CD14-positive monocyte (primary cell): ENCODE results near the gene KRTAP20-1. TPM values are rescaled to one million over a fixed set of nuclear protein-coding genes. Genes with fewer than 3 reads are reported as not detected.

Source experiments
- DNase-seq, 3 donors: peaks; one replicate each; pipeline ENCODE4 v3.0.0-alpha.2; 2011 to 2022
- H2AFZ ChIP-seq: 2 replicates; pipeline ENCODE4 v1.6.0; 2012; ENCODE audit warnings: mild to moderate bottlenecking, low read depth, low read length, inconsistent platforms; ENCODE audit not compliant: insufficient read depth, poor library complexity, severe bottlenecking
- H3K27ac ChIP-seq, 2 donors: 1 replicate in 1 of 2; 2 replicates in 1 of 2; pipeline ENCODE4 v1.5.1; 2012 to 2013; ENCODE audit warnings: low read length in 2 of 2, control low read depth in 1 of 2, inconsistent platforms in 1 of 2, low read depth in 1 of 2, mild to moderate bottlenecking in 1 of 2
- H3K27me3 ChIP-seq, 2 donors: one replicate each; pipeline versions ENCODE4 v1.6.0 to v1.6.1; 2011 to 2013; ENCODE audit warnings: low read length in 2 of 2; ENCODE audit not compliant: control insufficient read depth in 2 of 2, insufficient read depth in 2 of 2
- H3K36me3 ChIP-seq, 2 donors: replicated peaks in 1 of 2; 1 replicate in 1 of 2; 2 replicates in 1 of 2; pipeline versions ENCODE4 v1.5.1 to v1.6.1; 2012 to 2013; ENCODE audit warnings: low read length in 2 of 2, control low read depth in 1 of 2, inconsistent platforms in 1 of 2, mild to moderate bottlenecking in 1 of 2; ENCODE audit not compliant: insufficient read depth in 2 of 2, control insufficient read depth in 1 of 2
- H3K4me1 ChIP-seq, 2 donors: 1 replicate in 1 of 2; 2 replicates in 1 of 2; pipeline versions ENCODE4 v1.5.1 to v1.6.1; 2012 to 2013; ENCODE audit warnings: low read length in 2 of 2, control low read depth in 1 of 2, inconsistent platforms in 1 of 2, mild to moderate bottlenecking in 1 of 2, moderate library complexity in 1 of 2; ENCODE audit not compliant: insufficient read depth in 2 of 2, control insufficient read depth in 1 of 2
- H3K4me2 ChIP-seq: replicated peaks from 2 replicates; pipeline ENCODE3; 2012; ENCODE audit warnings: low read length, moderate library complexity, mild to moderate bottlenecking; ENCODE audit not compliant: poor library complexity, severe bottlenecking; ENCODE audit errors: extremely low read depth
- H3K4me3 ChIP-seq, 3 experiments: fragments of 200-600 bp in 1 of 3; sonication (generic) in 1 of 3; replicated peaks in 1 of 3; 1 replicate in 2 of 3; 2 replicates in 1 of 3; pipeline ENCODE4 v1.5.1; 2011 to 2013; ENCODE audit warnings: low read length in 3 of 3, mild to moderate bottlenecking in 3 of 3, control low read depth in 2 of 3, low read depth in 2 of 3, inconsistent platforms in 1 of 3, moderate library complexity in 1 of 3
- H3K79me2 ChIP-seq: 2 replicates; pipeline ENCODE4 v1.6.0; 2012; ENCODE audit warnings: mild to moderate bottlenecking, control low read depth, inconsistent platforms, low read length, moderate library complexity; ENCODE audit not compliant: insufficient read depth
- H3K9ac ChIP-seq: 2 replicates; pipeline ENCODE4 v1.6.0; 2017; ENCODE audit warnings: low read length, mild to moderate bottlenecking; ENCODE audit not compliant: insufficient read depth, poor library complexity, severe bottlenecking
- H3K9me3 ChIP-seq, 2 donors: replicated peaks in 1 of 2; 1 replicate in 1 of 2; 2 replicates in 1 of 2; pipeline versions ENCODE4 v1.5.1 to v1.6.1; 2012 to 2013; ENCODE audit warnings: low read length in 2 of 2, control low read depth in 1 of 2; ENCODE audit not compliant: control insufficient read depth in 1 of 2, insufficient read depth in 1 of 2
- H4K20me1 ChIP-seq: 2 replicates; pipeline ENCODE4 v1.6.0; 2012; ENCODE audit warnings: mild to moderate bottlenecking, low read length, control low read depth, moderate library complexity; ENCODE audit not compliant: insufficient read depth
- H3K27ac Mint-ChIP-seq, 7 donors: one replicate each; pipeline ENCODE4 v1.8.0; 2020; ENCODE audit warnings: mild to moderate bottlenecking in 7 of 7, mixed read lengths in 7 of 7, moderate library complexity in 6 of 7, inconsistent platforms in 2 of 7
- H3K27me3 Mint-ChIP-seq, 3 donors: one replicate each; pipeline ENCODE4 v1.8.0; 2021 to 2022; ENCODE audit warnings: low read depth in 3 of 3, mild to moderate bottlenecking in 3 of 3, mixed read lengths in 3 of 3, moderate library complexity in 3 of 3, inconsistent platforms in 1 of 3
- H3K36me3 Mint-ChIP-seq, 2 donors: one replicate each; pipeline ENCODE4 v1.8.0; 2020; ENCODE audit warnings: mixed read lengths in 2 of 2, inconsistent platforms in 1 of 2, mild to moderate bottlenecking in 1 of 2
- H3K4me1 Mint-ChIP-seq: one replicate; pipeline ENCODE4 v1.8.0; 2020; ENCODE audit warnings: mild to moderate bottlenecking, mixed read lengths
- H3K4me3 Mint-ChIP-seq, 2 donors: one replicate each; pipeline ENCODE4 v1.8.0; 2020; ENCODE audit warnings: mild to moderate bottlenecking in 2 of 2, mixed read lengths in 2 of 2, moderate library complexity in 1 of 2
- H3K9me3 Mint-ChIP-seq, 7 donors: one replicate each; pipeline ENCODE4 v1.8.0; 2020 to 2022; ENCODE audit warnings: mixed read lengths in 7 of 7, mild to moderate bottlenecking in 6 of 7, moderate library complexity in 6 of 7, inconsistent platforms in 2 of 7
- intact Hi-C, 2 donors: fragments of 100-400 bp; cut with micrococcal nuclease; formaldehyde crosslinking; loops; one replicate each; pipeline versions ENCODE4 v1.15.0 to v1.15.1; 2023
- polyA plus RNA-seq, 3 donors: library from polyadenylated mRNA; depleted of rRNA in 1 of 3; unstranded in 2 of 3; stranded (reverse) in 1 of 3; fragments of 300-500 nt in 2 of 3; fragments of >200 nt in 1 of 3; fragmentation: Illumina TruSeq in 2 of 3; gene quantifications; 1 replicate in 2 of 3; 2 replicates in 1 of 3; pipeline ENCODE4 v1.2.3, GENCODE V29; 2012 to 2021
- small RNA-seq: library from RNA; depleted of rRNA; stranded (forward); fragments of <200 nt; gene quantifications from one replicate; pipeline ENCODE3, GENCODE V24; 2012; ENCODE audit warnings: low read depth; ENCODE audit not compliant: insufficient read length
- TF ChIP-seq, protein P1 (sequence below): fragments of 200-600 bp; IDR thresholded peaks from one replicate; pipeline ENCODE4 v1.8.0; 2022; ENCODE audit warnings: antibody characterized with exemption, mild to moderate bottlenecking

Gene KRTAP20-1
- polyA plus RNA-seq, 3 donors: not detected

DNA sequence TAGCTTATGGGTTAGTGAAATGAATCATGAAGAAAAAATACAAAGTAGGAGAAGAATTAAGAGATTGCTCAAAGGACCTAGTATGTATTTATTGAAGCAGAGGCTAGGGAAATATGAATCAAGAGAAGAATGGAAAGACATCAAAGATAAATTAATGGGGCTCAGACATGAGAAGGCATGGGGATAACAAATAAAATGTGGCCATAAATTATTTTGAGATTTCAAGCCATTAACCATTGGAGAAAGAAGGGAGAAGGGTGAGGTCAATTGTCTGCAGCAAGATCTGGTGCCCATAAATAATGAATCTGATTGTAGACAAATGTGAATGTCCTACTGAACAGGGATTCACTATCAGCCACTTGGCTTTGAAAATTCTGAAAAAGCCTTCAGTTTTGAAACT is 36.7 kb downstream of the KRTAP20-1 start:
- intact Hi-C loops: no loop called here
- H3K4me3 Mint-ChIP-seq: no peak overlapping the region
- no peak overlapping the region for H3K27ac ChIP-seq

More for the DNA sequence above, 36.7 kb downstream of the KRTAP20-1 start:
- TF ChIP-seq, protein P1, sequence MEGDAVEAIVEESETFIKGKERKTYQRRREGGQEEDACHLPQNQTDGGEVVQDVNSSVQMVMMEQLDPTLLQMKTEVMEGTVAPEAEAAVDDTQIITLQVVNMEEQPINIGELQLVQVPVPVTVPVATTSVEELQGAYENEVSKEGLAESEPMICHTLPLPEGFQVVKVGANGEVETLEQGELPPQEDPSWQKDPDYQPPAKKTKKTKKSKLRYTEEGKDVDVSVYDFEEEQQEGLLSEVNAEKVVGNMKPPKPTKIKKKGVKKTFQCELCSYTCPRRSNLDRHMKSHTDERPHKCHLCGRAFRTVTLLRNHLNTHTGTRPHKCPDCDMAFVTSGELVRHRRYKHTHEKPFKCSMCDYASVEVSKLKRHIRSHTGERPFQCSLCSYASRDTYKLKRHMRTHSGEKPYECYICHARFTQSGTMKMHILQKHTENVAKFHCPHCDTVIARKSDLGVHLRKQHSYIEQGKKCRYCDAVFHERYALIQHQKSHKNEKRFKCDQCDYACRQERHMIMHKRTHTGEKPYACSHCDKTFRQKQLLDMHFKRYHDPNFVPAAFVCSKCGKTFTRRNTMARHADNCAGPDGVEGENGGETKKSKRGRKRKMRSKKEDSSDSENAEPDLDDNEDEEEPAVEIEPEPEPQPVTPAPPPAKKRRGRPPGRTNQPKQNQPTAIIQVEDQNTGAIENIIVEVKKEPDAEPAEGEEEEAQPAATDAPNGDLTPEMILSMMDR: no peak
- Histone ChIP-seq H3K9me3 (no peaks in the 10 kb centered on the region), H3K4me1 (no peaks in the 10 kb centered on the region), H3K36me3 (no peaks in the 10 kb centered on the region), H2AFZ (no peak overlapping the region), H3K9ac (no peak overlapping the region), H4K20me1 (no peaks in the 10 kb centered on the region), H3K27me3 (no peaks in the 10 kb centered on the region), H3K4me3 (no peak overlapping the region), H3K79me2 (no peaks in the 10 kb centered on the region), H3K4me2 (no peak overlapping the region)
- H3K27ac Mint-ChIP-seq: no peak overlapping the region
- H3K36me3 Mint-ChIP-seq: no peaks in the 10 kb centered on the region
- no peaks in the 10 kb centered on the region for H3K27me3 Mint-ChIP-seq
- peaks cover 0 to 11% (median 3%) of the 10 kb centered on the region in 7 donors for H3K9me3 Mint-ChIP-seq
- no peaks in the 10 kb centered on the region for H3K4me1 Mint-ChIP-seq
- no peak for DNase-seq

Small RNAs within 50 kb of the gene (small RNA-seq; reads per million reads assigned to genes)
- not detected for gene KRTAP20-1
- gene KRTAP20-3: not detected
- gene KRTAP20-4: not detected
- gene KRTAP22-1: not detected
- gene KRTAP22-2: not detected

Other genes starting within 250 kb of the KRTAP20-1 start
- gene KRTAP13-2, start 244.2 kb upstream of the KRTAP20-1 start, polyA plus RNA-seq: not detected
- not detected for gene KRTAP13-1, start 220.4 kb upstream of the KRTAP20-1 start, polyA plus RNA-seq
- not detected for gene KRTAP13-3, start 190.5 kb upstream of the KRTAP20-1 start, polyA plus RNA-seq
- gene KRTAP13-4, start 186.2 kb upstream of the KRTAP20-1 start, polyA plus RNA-seq: not detected
- not detected for gene KRTAP15-1, start 176.2 kb upstream of the KRTAP20-1 start, polyA plus RNA-seq
- gene KRTAP19-1, start 136.1 kb upstream of the KRTAP20-1 start, polyA plus RNA-seq: not detected
- gene KRTAP19-2, start 129.0 kb upstream of the KRTAP20-1 start, polyA plus RNA-seq: not detected
- not detected for gene KRTAP19-3, start 124.4 kb upstream of the KRTAP20-1 start, polyA plus RNA-seq
- gene KRTAP19-4, start 119.3 kb upstream of the KRTAP20-1 start, polyA plus RNA-seq: not detected
- not detected for gene KRTAP19-5, start 114.3 kb upstream of the KRTAP20-1 start, polyA plus RNA-seq
- not detected for gene KRTAP19-6, start 74.6 kb upstream of the KRTAP20-1 start, polyA plus RNA-seq
- gene KRTAP19-7, start 55.1 kb upstream of the KRTAP20-1 start, polyA plus RNA-seq: not detected
- gene KRTAP22-2, start 26.0 kb upstream of the KRTAP20-1 start, polyA plus RNA-seq: not detected
- not detected for gene KRTAP6-3, start 24.0 kb upstream of the KRTAP20-1 start, polyA plus RNA-seq
- gene KRTAP6-2, start 17.5 kb upstream of the KRTAP20-1 start, polyA plus RNA-seq: not detected
- gene KRTAP22-1, start 15.3 kb upstream of the KRTAP20-1 start, polyA plus RNA-seq: not detected
- not detected for gene KRTAP6-1, start 2.5 kb upstream of the KRTAP20-1 start, polyA plus RNA-seq
- not detected for gene KRTAP20-4, start 4.2 kb downstream of the KRTAP20-1 start, polyA plus RNA-seq
- not detected for gene KRTAP20-2, start 18.8 kb downstream of the KRTAP20-1 start, polyA plus RNA-seq
- not detected for gene KRTAP20-3, start 26.4 kb downstream of the KRTAP20-1 start, polyA plus RNA-seq
- not detected for gene KRTAP21-3, start 102.4 kb downstream of the KRTAP20-1 start, polyA plus RNA-seq
- not detected for gene KRTAP21-2, start 130.8 kb downstream of the KRTAP20-1 start, polyA plus RNA-seq
- not detected for gene KRTAP21-1, start 139.0 kb downstream of the KRTAP20-1 start, polyA plus RNA-seq
- gene KRTAP8-1, start 196.8 kb downstream of the KRTAP20-1 start, polyA plus RNA-seq: not detected
- gene KRTAP7-1, start 213.3 kb downstream of the KRTAP20-1 start, polyA plus RNA-seq: under 1 TPM in 1 of 3 donors, not detected in 2; 0.13 TPM